OCI-M1 (cell line): Measurements from ENCODE around the gene CEP76.
"Not testable (repeated sequence)": the region's sequence is repeated elsewhere in the genome, so short reads cannot be mapped to it uniquely, and the experiment has no call there.

ENCODE experiments used
- DNase-seq: peaks from one replicate; lab custom pipeline; 2025; lab: John Stamatoyannopoulos, UW

Gene CEP76

GRCh38 chr18:12640881-12641200, 61.7 kb downstream of the CEP76 start:
- DNase-seq = no peak

DNA sequence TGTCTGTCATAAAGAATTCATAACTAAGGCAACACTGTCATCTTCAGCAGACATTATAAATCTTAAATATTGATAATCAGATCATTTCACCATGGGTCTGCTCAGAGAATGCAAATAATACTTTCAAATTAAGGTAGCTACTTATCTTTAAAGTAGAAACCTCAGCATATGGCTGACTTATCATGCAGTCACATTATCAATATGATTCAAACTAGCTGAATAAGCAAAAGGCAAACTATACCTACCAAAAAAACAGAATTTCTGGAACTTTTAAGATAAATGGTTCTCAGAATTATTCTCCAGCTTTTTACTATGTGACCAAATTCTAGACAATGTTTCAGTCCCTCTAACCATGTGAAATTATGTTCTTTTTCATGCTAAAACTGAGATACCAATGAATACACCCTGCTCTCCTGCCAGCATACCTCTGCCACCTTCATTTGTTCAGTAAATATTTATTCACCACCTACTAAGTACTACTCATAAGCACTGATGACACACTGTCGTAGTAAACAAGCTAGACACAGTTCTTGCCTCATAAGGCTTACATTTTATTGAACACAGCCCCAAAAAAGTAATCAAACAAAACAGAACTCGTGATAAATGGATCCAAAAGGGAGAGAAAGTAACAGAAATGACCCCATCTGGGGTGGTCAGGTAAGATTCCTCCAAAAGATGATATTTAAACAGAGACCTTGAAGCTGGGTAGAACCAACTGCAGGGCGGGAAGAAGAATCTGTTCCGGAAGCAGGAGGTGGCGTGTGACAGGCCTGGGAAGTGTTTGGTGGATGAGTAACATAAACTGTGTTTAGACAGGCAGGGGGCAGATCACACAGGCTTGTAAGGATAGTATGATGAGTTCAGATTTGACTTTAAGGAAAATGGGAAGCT, 62.3 kb downstream of the CEP76 start:
- no peak for DNase-seq

- no peak for DNase-seq
Observed at GRCh38 chr18:12638644-12639124, 63.8 kb downstream of the CEP76 start.

GRCh38 chr18:12637901-12638643, 64.5 kb downstream of the CEP76 start:
- DNase-seq = no peak

DNA sequence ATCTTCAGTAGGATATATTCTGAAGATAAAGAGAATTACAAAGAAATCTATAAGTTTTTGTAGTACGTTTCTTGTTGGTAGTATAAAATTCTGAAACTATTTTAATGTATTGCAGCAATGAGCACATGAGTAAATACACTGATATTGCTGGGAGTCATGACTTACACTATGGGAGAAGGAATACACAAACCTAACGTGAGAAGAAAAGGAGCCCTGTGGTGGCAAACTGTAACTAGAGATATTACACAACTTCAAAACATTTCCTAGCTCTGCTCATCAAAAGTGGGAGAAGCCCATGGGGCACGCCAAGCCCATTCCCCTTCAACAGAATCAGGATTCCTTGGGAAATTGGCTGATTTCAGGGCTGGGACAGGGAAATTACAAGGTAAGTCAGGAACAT, 65.1 kb downstream of the CEP76 start:
- DNase-seq = no peak

DNA sequence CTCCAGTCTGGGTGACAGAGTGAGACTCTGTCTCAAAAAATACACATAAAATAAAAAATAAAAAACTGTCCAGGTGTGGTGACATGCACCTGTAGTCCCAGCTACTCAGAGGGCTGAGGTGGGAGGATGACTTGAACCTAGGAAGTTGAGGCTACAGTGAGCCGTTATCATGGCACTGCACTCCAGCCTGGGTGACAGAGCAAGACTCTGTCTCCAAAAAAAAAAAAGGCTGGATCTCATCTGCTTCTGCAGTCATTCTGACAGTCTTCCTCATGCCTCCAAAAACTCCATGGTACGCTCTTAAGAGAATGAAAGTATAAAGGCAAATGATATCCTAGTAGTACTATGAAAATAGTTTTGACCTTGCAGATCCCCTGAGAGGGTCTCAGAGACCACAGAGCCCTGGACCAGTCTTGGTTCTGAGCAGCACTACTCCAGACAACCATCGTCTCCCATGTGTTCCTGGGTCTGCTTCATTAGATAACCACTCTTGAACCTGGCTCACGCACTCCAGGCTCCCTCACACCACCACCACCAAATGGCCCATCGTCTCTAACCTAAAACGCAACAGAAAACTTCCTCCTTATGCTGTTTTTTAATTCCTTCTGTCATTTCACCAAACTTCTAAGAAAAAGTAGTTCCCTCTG, 70.6 kb downstream of the CEP76 start:
- DNase-seq = no peak

GRCh38 chr18:12630136-12630535, 72.4 kb downstream of the CEP76 start:
- no peak for DNase-seq

- no peak for DNase-seq
Observed at GRCh38 chr18:12628706-12629702, 73.5 kb downstream of the CEP76 start.

DNA sequence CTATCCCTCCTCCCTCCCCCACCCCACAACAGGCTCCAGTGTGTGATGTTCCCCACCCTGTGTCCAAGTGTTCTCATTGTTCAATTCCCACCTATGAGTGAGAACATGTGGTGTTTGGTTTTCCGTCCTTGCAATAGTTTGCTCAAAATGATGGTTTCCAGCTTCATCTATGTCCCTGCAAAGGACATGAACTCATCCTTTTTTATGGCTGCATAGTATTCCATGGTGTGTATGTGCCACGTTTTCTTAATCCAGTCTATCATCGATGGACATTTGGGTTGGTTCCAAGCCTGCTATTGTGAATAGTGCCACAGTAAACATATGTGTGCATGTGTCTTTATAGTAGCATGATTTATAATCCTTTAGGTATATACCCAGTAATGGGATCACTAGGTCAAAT, 75.3 kb downstream of the CEP76 start:
- not testable (repeated sequence) for DNase-seq

- DNase-seq = peak; percentile 18
Observed at GRCh38 chr18:12625241-12625640, 77.3 kb downstream of the CEP76 start.
